HUES64 (cell line): ENCODE results near the gene ZNF850. TPM values are rescaled to one million over a fixed set of nuclear protein-coding genes. Genes with fewer than 3 reads are reported as not detected.
"Not testable (repeated sequence)": the region's sequence is repeated elsewhere in the genome, so short reads cannot be mapped to it uniquely, and the experiment has no call there.

Experiments used
- H3K27ac ChIP-seq: 2 replicates; pipeline ENCODE4 v1.7.0; 2013; ENCODE audit warnings: low read depth, low read length, inconsistent platforms
- H3K27me3 ChIP-seq: 2 replicates; pipeline ENCODE4 v1.6.1; 2013; ENCODE audit warnings: mild to moderate bottlenecking, low read length; ENCODE audit not compliant: insufficient read depth
- H3K36me3 ChIP-seq: 2 replicates; pipeline ENCODE4 v1.6.1; 2013; ENCODE audit warnings: mild to moderate bottlenecking, low read length; ENCODE audit not compliant: insufficient read depth
- H3K4me1 ChIP-seq: 2 replicates; pipeline ENCODE4 v1.6.1; 2013; ENCODE audit warnings: mild to moderate bottlenecking, low read length, moderate library complexity; ENCODE audit not compliant: insufficient read depth
- H3K4me3 ChIP-seq: 2 replicates; pipeline ENCODE4 v1.5.1; 2013; ENCODE audit warnings: mild to moderate bottlenecking, low read length, moderate library complexity
- H3K9ac ChIP-seq: 2 replicates; pipeline ENCODE4 v1.6.1; 2013; ENCODE audit warnings: mild to moderate bottlenecking, low read depth, low read length
- H3K9me3 ChIP-seq: 2 replicates; pipeline ENCODE4 v1.6.1; 2013; ENCODE audit warnings: low read depth, low read length; ENCODE audit not compliant: insufficient read depth
- WGBS: fragments of 150-250, 120-280 bp; methylation state at CpG from one replicate; pipeline ENCODE4 v1.1.7; 2013; ENCODE audit warnings: missing lambda C conversion rate; 5-methylcytosine and 5-hydroxymethylcytosine counted together
- polyA plus RNA-seq, 2 experiments: library from polyadenylated mRNA; stranded (reverse); fragments of 50-300 nt; gene quantifications; one replicate each; pipeline ENCODE4 v1.2.3, GENCODE V29; 2013

The ZNF850 gene
- polyA plus RNA-seq (2013, experiment 1 of 2): 4.3 TPM
- polyA plus RNA-seq (2013, experiment 2 of 2): 4.2 TPM

DNA sequence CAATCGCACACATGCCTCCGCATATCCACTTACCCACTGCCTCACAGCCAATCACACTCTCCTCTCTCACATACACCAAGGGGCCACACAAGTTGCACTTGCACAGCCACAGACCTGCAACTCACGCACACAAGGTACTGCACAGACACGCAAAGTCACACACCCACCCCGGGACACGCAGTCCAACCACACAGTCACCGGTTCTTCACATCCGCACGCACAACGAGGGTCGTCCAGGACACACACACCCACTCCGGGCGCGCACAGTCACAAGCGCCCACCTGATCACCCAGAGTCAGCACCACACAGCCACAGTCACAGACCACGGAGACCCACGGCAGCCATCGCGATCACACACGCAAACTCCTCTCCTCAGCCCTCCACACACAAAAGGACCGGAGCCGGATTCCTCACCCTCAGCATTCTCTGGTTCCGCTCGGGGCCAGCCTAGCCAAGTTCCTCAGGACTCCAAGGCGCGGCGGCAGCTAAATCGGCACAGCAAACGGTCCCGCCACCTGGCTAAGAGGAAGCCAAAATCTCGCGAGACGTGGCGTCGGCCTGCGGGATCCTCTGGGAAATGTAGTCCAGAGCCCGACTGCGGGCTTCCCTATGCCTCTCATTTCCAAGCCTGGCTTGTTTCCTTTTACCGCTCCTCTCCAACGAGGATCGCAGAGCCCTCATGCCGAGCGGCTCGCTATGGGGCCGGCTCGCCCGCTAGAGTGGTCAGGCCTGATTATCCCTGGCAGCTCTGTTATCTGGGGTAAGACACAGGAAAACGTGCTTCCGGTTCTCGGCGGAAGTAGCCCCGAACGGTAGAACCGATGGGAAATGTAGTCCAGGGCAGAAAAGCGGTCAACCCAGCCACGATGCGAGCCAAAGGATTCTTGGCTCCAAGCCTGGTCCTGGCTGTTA lies at the start of gene ZNF850:
Gene ZNF850, minus strand, starts transcription at position 497 of the 912 bp plus-strand sequence. CDS start 10,201 bp downstream, outside the sequence.
- Histone ChIP-seq H3K4me3 (peak within 1 kb of the TSS; percentile 88), H3K9me3 (peaks cover 31% of the 10 kb centered on the region; the same call in 1 of the 2 replicates), H3K36me3 (peaks cover 32% of the 10 kb centered on the region), H3K27ac (peak within 1 kb of the TSS; percentile 86), H3K9ac (peak within 1 kb of the TSS; percentile 94), H3K4me1 (no peaks in the 10 kb centered on the region), H3K27me3 (no peaks in the 10 kb centered on the region)
- WGBS: under 1% methylated on average over 57 of the region's 57 CpGs

DNA sequence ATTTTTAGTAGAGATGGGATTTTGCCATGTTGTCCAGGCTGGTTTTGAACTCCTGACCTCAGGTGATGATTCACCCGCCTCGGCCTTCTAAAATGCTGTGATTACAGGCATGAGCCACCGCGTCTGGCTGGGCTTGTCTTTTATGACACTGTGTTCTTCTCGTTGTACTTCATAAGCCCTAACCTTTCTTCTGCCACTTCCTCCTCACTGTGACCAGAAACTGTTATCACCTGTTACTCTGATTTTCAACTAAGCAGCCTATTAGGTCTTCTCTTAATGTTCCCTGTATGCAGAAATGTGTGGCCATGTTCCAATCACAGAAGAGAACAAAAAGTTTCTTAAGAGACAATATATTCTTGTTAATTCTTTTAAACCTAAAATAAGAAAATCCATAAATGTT lies 49.2 kb upstream of the ZNF850 start:
- no peaks in the 10 kb centered on the region for H3K27me3 ChIP-seq
- H3K27ac ChIP-seq: no peak overlapping the region
- H3K36me3 ChIP-seq: peaks cover 89% of the 10 kb centered on the region
- H3K4me1 ChIP-seq: no peaks in the 10 kb centered on the region
- no peak overlapping the region for H3K4me3 ChIP-seq
- H3K9me3 ChIP-seq: peaks cover 88% of the 10 kb centered on the region
- 97% methylated on average over 5 of the region's 5 CpGs for WGBS
- H3K9ac ChIP-seq: no peak overlapping the region

DNA sequence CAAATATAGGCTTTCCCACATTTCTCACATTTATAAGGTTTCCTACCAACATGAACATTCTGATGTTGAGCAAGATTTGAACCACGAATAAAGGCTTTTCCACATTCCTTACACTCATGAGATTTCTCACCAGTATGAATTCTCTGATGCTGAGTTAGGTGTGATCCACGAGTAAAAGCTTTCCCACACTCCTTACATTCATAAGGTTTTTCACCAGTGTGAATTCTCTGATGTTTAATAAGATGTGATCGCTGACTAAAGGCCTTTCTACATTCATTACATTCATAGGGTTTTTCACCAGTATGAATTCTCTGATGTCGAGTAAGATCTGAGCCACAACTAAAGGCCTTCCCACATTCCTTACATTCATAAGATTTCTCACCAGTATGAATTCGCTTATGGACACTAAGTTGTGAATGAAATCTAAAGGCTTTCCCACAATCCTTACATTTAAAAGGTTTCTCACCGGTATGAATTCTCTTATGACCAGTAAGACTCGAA lies 46.6 kb upstream of the ZNF850 start:
- Histone ChIP-seq H3K27ac (no peak overlapping the region), H3K9me3 (peaks cover 93% of the 10 kb centered on the region), H3K9ac (no peak overlapping the region), H3K36me3 (peaks cover 94% of the 10 kb centered on the region), H3K4me3 (no peak overlapping the region), H3K4me1 (no peaks in the 10 kb centered on the region), H3K27me3 (no peaks in the 10 kb centered on the region)
- 97% methylated on average over 5 of the region's 7 CpGs for WGBS

DNA sequence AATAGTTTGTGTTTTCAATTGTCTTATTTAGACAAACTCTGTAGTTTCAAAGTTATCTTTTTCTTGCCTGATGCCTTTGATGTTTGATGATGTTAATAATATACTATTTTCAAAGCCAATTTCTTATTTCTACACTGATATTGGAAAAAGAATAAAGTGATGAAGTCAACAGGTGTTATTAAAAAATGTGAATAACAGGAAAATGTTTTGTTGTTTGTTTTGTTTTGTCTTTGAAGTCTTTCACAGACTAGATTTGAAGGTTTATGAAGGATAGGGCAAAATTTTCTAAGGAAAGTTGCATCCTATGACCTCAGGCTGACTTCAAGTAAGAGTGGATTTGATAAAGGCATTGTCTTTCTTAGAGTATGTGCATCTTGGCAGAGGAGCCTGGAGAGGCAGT lies 34.4 kb upstream of the ZNF850 start:
- H3K4me3 ChIP-seq: no peak overlapping the region
- no peaks in the 10 kb centered on the region for H3K4me1 ChIP-seq
- peaks cover 50% of the 10 kb centered on the region for H3K36me3 ChIP-seq
- peaks cover 59% of the 10 kb centered on the region for H3K9me3 ChIP-seq
- no peak overlapping the region for H3K9ac ChIP-seq
- H3K27ac ChIP-seq: no peak overlapping the region
- H3K27me3 ChIP-seq: no peaks in the 10 kb centered on the region

DNA sequence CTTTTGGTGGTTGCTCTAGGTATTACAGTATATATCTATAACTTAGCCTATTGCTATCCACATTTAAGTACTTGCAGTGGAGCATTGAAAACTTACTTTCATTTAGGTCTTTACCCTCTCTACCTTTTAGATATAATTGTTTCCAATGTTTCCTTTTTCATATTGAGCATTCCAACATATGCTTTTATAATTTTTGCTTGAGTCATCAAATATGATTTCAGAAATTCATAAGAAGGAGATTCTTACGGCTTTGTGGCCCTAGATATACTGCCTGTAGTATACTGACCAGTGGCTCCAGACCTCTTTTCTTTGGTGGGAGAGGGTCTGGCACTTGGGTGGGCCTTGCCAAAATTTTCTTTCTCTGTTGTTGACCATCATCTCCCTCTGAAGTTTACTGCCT lies 32.8 kb upstream of the ZNF850 start:
- Histone ChIP-seq H3K9me3 (peaks cover 42% of the 10 kb centered on the region; the same call in 1 of the 2 replicates), H3K4me3 (no peak overlapping the region), H3K9ac (no peak overlapping the region), H3K4me1 (no peaks in the 10 kb centered on the region), H3K36me3 (peaks cover 50% of the 10 kb centered on the region), H3K27ac (no peak overlapping the region), H3K27me3 (no peaks in the 10 kb centered on the region)
- WGBS: 100% methylated on average over 1 of the region's 1 CpG

DNA sequence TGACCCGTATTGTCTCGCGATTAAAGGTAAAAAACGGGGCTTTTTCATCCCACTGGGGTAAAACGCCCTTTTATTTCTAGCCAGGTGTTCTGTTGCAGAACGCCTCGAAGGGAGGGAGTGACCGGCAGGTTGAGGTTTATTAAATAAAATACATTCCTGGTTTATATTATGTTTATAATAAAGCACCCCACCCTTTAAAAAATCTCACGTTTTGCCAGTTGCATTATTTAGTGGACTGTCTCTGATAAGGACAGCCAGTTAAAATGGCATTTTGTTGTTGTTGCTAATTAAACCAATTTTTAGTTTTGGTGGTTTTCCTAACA lies 25.1 kb upstream of the ZNF850 start:
- 53% methylated on average over 7 of the region's 9 CpGs for WGBS
- Histone ChIP-seq H3K27me3 (no peaks in the 10 kb centered on the region), H3K4me1 (no peaks in the 10 kb centered on the region), H3K4me3 (peak overlapping the region; percentile 93), H3K36me3 (peaks cover 19% of the 10 kb centered on the region), H3K9me3 (peaks cover 25% of the 10 kb centered on the region; the same call in 1 of the 2 replicates), H3K27ac (peak overlapping the region; percentile 80), H3K9ac (peak overlapping the region; percentile 90)

DNA sequence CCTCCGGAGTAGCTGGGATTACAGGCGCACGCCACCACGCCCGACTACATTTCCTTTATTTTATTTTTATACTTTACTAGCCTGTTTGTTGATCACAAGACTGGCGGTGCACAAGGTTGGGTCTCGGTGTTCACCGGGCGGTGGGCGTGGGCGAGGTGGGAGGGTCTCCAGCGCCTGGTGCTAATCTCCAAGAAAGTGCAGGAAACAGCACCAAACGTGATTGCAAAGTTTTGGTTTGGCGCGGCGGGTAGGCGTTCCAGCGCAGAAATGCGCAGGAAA lies 24.0 kb upstream of the ZNF850 start:
- 95% methylated on average over 19 of the region's 19 CpGs for WGBS
- H3K4me3 ChIP-seq: peak overlapping the region; percentile 93
- peaks cover 16% of the 10 kb centered on the region; the same call in 1 of the 2 replicates for H3K36me3 ChIP-seq
- H3K9ac ChIP-seq: no peak overlapping the region
- H3K9me3 ChIP-seq: peaks cover 25% of the 10 kb centered on the region; the same call in 1 of the 2 replicates
- no peak overlapping the region for H3K27ac ChIP-seq
- H3K4me1 ChIP-seq: no peaks in the 10 kb centered on the region
- H3K27me3 ChIP-seq: no peaks in the 10 kb centered on the region

DNA sequence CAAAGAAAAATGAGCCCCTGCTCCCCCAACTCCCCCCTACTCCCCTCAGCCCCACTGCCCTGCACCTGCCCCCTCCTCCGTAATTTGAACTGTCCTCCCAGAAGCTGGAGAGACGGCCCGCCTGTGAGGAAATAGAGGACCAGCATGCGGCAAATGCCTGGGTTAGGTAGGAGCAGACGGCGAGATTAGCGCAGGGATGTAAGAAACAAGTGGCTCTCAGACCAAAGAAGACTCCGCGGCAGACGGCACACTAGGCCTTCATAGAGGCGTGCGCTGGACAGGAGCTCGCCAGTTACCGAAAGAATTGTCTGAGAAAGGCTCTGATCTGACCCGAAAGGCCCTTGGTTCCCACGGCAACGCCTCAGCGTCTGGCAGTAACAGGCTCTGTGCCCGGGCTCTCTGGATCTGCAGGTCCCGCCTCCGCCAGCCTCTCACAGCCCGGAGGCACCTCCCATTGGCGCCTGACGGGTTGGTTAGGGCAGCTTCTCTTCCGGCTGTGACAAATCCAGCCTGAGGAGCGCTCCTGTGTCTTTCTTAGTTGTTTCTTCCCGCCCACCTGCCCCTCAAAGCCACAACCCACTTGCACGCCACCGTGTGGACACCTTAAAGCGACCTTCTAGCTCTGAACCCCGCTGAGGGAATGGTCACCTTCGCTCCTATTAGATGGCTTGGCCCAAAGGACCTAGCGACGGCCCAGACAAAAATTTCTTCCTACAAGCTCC lies 19.0 kb upstream of the ZNF850 start:
- not testable (repeated sequence) for H3K4me1 ChIP-seq, H3K9ac ChIP-seq, H3K36me3 ChIP-seq, H3K27ac ChIP-seq, H3K27me3 ChIP-seq
- Histone ChIP-seq H3K4me3 (peak overlapping the region; percentile 50), H3K9me3 (peaks cover 20% of the 10 kb centered on the region; the same call in 1 of the 2 replicates)
- WGBS: 90% methylated on average over 30 of the region's 34 CpGs

DNA sequence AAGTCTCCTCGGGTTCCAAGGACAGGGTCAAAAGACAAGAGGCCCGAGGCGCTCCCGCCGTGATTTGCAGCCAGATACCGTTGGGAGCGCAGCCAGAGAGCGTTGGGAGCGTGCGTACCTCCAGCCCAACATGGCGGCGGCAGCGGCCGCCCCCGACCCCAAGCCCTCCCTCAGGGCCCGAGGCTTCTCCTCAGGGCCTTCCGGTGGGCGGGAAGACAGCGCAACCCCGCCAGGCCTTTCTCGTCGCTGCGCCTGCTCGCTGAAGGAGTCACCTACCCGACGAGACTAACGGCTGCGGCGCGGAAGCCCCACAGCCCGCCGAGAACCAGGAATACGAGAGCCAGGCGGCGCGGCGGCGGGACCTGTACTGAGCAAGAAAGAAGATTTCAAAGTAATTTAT lies 3.2 kb upstream of the ZNF850 start:
- H3K9me3 ChIP-seq: peaks cover 16% of the 10 kb centered on the region; the same call in 1 of the 2 replicates
- WGBS: 97% methylated on average over 38 of the region's 38 CpGs

DNA sequence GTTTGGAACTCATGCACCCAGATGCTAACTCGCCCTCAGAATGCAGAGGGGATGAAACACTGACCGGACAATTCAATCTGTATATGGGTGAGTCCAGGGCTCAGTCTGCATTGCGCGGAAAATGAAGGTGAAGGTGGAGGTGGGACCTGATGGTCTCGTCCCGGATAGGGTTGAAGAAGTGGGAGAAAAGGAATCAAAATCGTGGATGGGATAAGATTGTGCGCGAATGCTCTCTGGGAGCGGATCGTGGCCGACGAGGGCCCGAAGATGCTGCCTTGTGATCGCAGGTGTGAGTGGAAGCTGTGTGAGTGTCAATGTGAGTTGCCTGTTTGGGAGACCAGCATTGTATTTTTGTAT lies 594 bp upstream of the ZNF850 start:
- H3K9ac ChIP-seq: peak overlapping the region; percentile 94
- H3K27me3 ChIP-seq: no peaks in the 10 kb centered on the region
- H3K9me3 ChIP-seq: peaks cover 27% of the 10 kb centered on the region; the same call in 1 of the 2 replicates
- peak overlapping the region; percentile 88 for H3K4me3 ChIP-seq
- H3K27ac ChIP-seq: peak overlapping the region; percentile 86; the same call in 1 of the 2 replicates
- H3K4me1 ChIP-seq: no peaks in the 10 kb centered on the region
- 43% methylated on average over 15 of the region's 15 CpGs for WGBS
- H3K36me3 ChIP-seq: peaks cover 32% of the 10 kb centered on the region

More for the DNA sequence above, 3.2 kb upstream of the ZNF850 start:
- Histone ChIP-seq H3K4me1 (no peaks in the 10 kb centered on the region), H3K27ac (no peak overlapping the region), H3K4me3 (peak overlapping the region; percentile 32; the same call in 1 of the 2 replicates), H3K27me3 (no peaks in the 10 kb centered on the region), H3K9ac (no peak overlapping the region; the same call in 1 of the 2 replicates), H3K36me3 (peaks cover 22% of the 10 kb centered on the region; the same call in 1 of the 2 replicates)
